Non-pigmented ciliary epithelial cell (primary cell): ENCODE measurements around the gene PBLD.
"Not testable (repeated sequence)": the region's sequence is repeated elsewhere in the genome, so short reads cannot be mapped to it uniquely, and the experiment has no call there.

Experiments used
- DNase-seq: peaks from one replicate; pipeline ENCODE4 v3.0.0-alpha.2; 2010; ENCODE audit warnings: low read depth

PBLD gene

DNA sequence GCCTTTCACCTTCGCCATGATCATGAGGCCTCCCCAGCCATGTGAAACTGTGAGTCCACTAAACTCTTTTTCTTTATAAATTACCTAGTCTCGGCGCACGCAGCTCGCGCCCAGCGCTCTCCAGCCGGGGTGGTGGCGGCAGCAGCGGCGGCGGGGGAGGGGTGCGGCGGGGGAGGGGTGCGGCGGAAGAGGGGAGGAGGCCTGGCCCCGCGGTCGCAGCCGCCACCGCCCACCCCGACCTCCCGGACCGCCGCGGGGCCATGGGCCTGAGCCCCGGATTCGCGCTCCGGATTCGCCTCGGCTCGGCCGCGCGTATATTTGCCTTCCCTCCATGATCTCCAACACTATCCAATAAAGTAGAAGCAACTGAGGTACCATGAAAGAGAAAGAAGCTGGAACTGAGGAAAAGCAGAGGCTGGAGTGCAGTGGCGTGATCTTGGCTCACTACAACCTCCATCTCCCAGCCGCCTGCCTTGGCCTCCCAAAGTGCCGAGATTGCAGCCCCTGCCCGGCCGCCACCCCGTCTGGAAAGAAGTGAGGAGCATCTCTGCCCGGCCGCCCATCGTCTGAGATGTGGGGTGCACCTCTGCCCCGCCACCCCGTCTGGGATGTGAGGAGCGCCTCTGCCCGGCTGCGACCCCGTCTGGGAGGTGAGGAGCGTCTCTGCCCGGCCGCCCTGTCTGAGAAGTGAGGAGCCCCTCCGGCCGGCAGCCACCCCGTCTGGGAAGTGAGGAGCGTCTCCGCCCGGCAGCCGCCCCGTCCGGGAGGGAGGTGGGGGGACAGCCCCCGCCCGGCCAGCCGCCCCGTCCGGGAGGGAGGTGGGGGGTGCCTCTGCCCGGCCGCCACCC lies 53.6 kb downstream of the PBLD start:
- not testable (repeated sequence) for DNase-seq

GRCh38 chr10:68277814-68278213 lies 54.9 kb downstream of the PBLD start:
- DNase-seq: not testable (repeated sequence)

GRCh38 chr10:68276224-68276623 lies 56.5 kb downstream of the PBLD start:
- DNase-seq: no peak

DNA sequence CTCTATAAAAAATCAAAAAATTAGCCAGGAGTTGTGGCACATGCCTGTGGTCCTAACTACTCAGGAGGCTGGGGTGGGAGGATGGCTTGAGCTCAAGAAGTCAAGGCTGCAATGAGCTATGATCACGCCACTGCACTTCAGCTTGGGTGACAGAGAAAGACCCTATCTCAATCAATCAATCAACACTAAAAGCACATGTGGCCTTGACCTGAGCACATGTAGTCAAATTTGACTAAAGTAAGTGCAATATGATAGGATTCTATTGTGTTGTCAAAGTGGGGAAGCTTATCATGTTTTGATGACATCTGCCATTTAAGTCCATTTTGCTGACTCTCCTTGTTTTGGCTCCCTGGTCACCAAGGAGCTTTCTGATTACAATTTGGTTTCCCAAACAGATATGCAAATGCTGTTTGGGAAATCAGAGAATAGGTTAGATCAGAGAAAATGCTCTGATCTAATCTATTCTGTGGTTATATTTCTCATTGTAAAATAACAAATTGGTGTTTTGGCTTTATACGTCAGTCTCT lies 57.1 kb downstream of the PBLD start:
- no peak for DNase-seq

- no peak for DNase-seq
Measured at GRCh38 chr10:68272833-68273232, 59.9 kb downstream of the PBLD start.

- DNase-seq: no peak
Measured at GRCh38 chr10:68271196-68271882, 61.4 kb downstream of the PBLD start.

DNA sequence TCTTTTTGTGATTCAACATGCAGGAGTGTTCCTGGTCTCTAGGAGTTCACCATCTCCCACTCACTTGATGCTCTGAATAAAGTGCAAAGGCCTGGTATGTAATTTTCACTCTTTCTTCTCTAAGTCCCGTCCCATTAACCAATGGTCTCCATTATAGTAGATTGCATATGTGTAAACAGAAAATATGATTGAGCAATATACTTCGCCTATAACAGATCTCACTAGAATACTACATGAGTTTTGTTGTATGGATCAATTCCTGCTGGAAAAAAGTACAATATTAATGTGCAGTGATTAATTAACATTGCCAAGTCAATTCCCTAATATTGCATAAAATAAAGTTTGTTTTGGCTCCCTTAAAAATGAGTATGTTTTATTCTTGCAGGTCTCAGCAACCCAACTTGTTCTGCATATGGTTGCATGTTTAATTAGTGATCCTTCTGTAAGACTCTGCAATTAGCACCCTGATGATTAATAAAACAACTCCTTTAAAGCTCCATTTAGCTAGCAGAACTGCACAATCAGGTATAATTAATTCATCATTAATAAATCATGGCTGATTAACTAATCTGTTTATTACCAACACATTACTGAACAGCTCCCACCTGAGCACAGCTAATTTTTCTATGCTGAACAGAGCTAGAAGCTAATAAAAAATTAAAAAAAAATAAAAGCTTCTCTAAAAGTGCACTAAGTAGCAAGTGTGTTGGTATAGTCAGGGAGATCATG lies 63.0 kb downstream of the PBLD start:
- DNase-seq: no peak

DNA sequence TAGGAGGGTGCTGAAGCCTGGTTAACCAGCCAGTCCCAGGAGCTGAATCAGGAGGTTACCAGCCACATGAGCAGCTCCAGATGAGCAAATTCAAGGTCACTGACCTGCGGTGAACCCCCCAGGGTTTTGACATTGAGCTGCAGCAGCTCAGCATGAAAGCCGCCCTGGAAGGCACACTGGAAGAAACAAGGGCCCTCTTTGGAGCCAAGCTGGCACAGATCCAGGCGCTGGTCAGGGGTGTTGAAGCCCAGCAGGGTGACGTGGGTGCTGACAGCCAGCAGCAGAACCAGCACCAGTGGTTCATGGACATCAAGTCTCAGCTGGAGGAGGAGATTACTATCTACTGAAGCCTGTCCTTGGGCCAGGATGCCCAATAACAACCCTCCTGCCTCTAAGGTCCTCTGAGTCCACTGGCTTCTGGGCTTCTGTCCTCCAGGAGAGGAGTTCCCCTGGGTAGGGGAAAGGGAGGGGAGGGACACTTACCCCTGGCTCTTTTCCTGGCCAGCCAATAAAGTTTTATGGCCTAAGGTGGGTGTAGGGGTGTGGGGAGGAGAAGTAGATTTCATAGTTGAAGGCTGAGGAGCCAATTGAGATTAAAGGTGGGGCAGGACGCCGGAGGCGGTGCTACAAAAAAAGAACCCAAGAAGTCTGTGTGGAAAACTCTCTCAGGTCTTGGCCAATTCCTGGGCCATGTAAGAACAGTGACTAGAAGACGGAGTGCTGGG lies 71.4 kb downstream of the PBLD start:
- no peak for DNase-seq

- no peak for DNase-seq
Measured at GRCh38 chr10:68253346-68253745, 79.4 kb downstream of the PBLD start.

DNA sequence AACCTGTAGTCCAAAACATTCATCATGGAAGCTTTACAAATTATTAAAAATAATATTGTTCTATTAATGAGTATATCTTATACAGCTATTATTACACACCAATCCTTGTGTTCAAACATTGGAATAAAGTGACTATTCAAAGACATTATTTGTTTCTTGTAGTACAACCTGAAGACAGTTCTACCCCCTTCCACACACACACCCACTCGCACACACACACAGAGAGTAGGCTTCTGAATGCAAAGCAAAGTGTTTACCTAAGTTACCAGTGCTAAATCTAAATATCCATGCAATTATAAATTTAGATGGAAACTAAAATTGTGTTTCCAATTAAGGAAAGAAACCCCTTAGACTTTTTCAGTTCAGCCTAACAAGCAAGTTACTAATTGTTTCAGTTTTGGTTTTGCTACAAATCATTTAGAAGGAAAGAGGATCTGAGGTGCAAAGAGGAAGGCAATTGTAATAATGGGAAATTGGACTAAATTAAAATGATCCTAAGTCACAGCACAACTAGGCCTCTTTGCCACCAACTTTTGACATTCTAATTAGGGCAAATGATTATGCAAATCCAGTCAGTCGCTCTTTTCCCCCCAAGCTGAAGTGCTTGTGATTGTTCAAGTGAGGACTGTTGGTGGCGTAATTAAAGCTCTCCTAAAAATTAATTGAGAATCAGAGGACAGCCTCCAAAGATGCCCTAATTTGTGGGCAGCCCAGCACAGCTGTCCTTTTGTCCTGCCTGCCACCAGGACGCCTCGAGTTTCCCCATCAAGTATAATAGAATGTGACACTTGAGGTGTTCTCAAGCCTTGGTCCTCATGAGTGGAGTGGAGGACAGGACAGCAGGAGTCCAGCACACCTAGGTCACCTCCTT lies 80.9 kb downstream of the PBLD start:
- DNase-seq: no peak

DNA sequence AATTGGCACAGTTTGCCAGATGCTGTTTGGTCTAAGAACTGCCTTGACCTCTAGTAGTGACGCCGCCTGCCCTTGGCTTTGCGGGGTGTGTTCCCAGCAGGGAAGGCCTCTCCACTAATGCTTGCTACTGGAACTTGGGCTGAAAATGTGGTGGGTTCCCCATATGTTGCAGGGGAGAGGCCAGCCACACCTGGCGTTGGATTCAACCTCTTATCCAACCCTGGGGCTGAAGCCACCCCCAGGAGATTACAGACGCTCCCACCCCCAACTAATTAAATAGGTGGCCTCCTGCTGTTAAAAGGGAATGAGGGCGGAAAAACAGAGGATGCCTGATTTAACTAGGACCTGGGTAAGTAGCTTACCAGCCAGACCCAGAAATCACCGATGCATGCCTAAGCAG lies 81.6 kb downstream of the PBLD start:
- no peak for DNase-seq

DNA sequence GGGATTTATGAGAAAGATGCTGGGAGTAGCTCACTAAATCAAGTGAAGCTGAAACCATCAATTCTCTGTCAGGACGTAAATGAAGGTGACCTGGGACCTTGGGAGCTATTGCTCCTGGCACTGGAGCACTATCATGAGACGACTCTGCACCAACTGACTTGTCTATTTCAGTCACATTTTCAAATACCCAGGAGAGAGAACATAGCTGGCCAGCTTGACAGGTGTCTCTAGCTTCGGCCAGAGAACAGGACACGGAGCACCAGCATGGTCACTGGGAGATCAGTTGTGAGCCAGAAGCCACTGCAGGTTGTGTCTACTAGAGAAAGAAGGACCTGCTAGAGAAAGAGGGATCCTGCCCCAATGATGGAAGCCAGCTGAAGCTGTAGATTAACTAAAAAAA lies 83.4 kb downstream of the PBLD start:
- DNase-seq: no peak

DNA sequence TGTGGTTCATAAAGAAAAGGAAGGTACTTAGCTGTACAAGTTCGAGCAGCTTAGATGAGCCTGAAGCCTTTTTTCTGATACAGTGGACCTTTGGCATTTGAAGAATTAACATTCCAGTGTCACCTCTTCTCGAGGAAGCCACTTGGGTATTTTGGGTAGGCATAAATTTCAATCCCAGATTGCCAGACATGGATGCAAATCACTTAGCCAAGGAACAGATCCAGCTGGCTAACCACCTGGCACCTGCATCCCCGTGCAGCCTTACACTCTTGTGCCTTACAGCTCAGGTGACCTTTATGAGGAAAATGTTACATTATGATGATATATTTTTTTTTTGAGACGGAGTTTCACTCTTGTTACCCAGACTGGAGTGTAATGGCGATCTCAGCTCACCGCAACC lies 84.8 kb downstream of the PBLD start:
- DNase-seq: no peak

DNA sequence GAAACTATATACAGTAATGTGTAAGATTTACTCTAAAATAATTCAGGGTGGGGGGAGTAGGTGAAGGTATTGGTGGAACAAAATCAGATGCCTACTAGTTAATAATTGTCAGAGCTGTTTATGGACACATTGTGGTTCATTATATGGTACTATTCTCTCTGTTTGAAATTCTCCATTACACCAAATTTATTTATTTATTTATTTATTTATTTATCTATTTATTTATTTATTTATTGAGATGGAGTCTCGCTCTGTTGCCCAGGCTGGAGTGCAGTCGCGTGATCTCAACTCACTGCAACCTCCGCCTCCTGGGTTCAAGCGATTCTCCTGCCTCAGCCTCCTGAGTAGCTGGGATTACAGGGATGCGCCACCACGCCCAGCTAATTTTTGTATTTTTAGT lies 86.3 kb downstream of the PBLD start:
- DNase-seq: not testable (repeated sequence)

GRCh38 chr10:68242051-68242450 lies 90.7 kb downstream of the PBLD start:
- no peak for DNase-seq

- DNase-seq: no peak
Measured at GRCh38 chr10:68239596-68240150, 93.1 kb downstream of the PBLD start.

- no peak for DNase-seq
Measured at GRCh38 chr10:68239069-68239468, 93.7 kb downstream of the PBLD start.

DNA sequence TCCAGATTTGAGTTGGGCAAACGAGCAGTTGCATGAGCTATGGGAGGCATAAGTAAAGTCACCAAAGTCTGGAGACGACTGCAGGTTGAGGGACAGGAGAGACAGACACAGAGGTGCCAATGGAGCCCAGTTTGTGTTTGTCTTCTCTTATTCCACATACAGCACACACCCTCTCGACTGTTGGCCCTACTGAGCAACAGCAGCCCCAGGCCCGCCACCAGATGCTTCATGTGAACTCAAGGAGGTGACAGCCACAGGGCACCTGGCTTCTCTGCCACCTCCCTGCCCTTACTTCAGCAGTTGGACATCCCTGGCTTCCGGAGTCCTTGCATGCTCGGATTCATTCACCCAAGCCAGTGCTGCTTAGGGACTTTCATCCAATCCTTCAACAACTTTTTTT lies 94.4 kb downstream of the PBLD start:
- DNase-seq: no peak

DNA sequence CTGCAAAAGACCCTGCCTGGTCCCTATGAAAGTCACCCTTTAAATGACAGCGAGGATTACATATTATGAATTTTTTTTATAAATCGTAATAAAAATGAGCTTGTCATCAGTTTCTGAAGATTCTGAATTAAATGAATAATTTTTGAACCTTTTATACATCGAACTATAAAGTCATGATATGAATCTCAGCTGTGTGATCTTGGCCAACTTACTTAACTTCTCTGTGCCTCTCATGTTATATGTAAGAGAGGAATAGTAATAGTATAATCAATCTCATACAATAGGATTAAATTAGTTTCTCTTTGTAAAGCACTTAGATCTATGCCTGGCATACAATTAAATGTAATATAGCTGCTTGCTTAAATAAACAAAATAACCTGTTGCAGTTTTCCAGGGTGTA lies 95.6 kb downstream of the PBLD start:
- no peak for DNase-seq

GRCh38 chr10:68235581-68235980 lies 97.1 kb downstream of the PBLD start:
- no peak for DNase-seq

DNA sequence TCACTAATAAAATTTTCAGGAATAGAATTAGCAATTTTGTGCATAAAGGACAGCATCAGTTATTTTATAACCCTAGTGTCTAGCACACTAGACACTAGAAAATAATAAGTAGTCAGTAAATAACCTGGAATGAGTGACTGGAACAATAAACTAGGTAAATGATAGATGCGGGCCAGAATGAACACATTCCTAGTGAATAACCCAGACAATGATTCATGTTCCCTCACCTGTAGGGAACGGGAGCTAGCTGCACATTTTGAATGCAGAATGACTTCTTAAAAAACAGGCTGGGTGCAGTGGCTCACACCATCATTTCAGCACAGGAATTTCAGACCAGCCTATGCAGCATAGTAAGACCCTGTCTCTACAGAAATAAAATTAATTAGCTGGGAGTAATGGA lies 97.6 kb downstream of the PBLD start:
- no peak for DNase-seq
